Transverse colon (tissue), 4 donors: ENCODE measurements around the gene BRF1. TPM values are rescaled to one million over a fixed set of nuclear protein-coding genes. Genes with fewer than 3 reads are reported as not detected.

Experiments used
- DNase-seq: peaks from one replicate; pipeline ENCODE4 v3.0.0-alpha.2; 2019
- H3K27ac ChIP-seq, 4 donors: fragments of 200-600 bp; sonication (generic); 2 replicates each; pipeline ENCODE4 v1.5.1; 2016 to 2018; ENCODE audit warnings: inconsistent platforms in 4 of 4
- H3K27me3 ChIP-seq: fragments of 200-600 bp; sonication (generic); 2 replicates; pipeline ENCODE4 v1.5.1; 2017; ENCODE audit warnings: inconsistent platforms
- H3K36me3 ChIP-seq, 4 donors: fragments of 200-600 bp; sonication (generic); 2 replicates each; pipeline ENCODE4 v1.5.1; 2017 to 2019; ENCODE audit warnings: inconsistent platforms in 4 of 4
- H3K4me1 ChIP-seq, 4 donors: fragments of 200-600 bp; sonication (generic); 2 replicates each; pipeline ENCODE4 v1.5.1; 2017 to 2020; ENCODE audit warnings: inconsistent platforms in 4 of 4
- H3K4me3 ChIP-seq, 4 donors: fragments of 200-600 bp; sonication (generic); 1 replicate in 1 of 4; 2 replicates in 3 of 4; pipeline versions ENCODE4 v1.5.1 to v1.6.1; 2017 to 2019; ENCODE audit warnings: inconsistent platforms in 4 of 4
- H3K9me3 ChIP-seq, 2 donors: fragments of 200-600 bp; sonication (generic); 2 replicates each; pipeline ENCODE4 v1.5.1; 2017 to 2019; ENCODE audit warnings: inconsistent platforms in 2 of 2
- EP300 ChIP-seq: sonication (generic); formaldehyde crosslinking; IDR thresholded peaks from one replicate; pipeline ENCODE4 v1.6.1; 2017; ENCODE audit warnings: antibody characterized with exemption, low read depth
- POLR2A ChIP-seq: fragments of 450-650 bp; IDR thresholded peaks from one replicate; pipeline ENCODE4 v1.6.1; 2016; ENCODE audit warnings: antibody characterized with exemption, mild to moderate bottlenecking, moderate library complexity
- POLR2AphosphoS5 ChIP-seq, 3 donors: sonication (generic); formaldehyde crosslinking; IDR thresholded peaks; one replicate each; pipeline ENCODE4 v1.6.1; 2016; ENCODE audit warnings: antibody characterized with exemption in 3 of 3
- WGBS, 2 donors: methylation state at CpG; one replicate each; pipeline ENCODE4 v1.1.5; 2018; ENCODE audit warnings: low coverage in 1 of 2; 5-methylcytosine and 5-hydroxymethylcytosine counted together
- in situ Hi-C, 4 donors: fragments of 200-750 bp; cut with MboI; loops; one replicate each; pipeline versions ENCODE4 v1.15.0 to v1.15.1; 2017; ENCODE audit warnings: low sequenced_read_pairs in 3 of 4, low pct_ligation_motif_present in 1 of 4, low pct_unique_long_range_greater_than_20kb in 1 of 4
- intact Hi-C: fragments of 100-400 bp; cut with DNase I; formaldehyde crosslinking; loops from one replicate; pipeline ENCODE4 v1.15.1; 2023; ENCODE audit warnings: low total_unique reads
- total RNA-seq, 4 donors: library from RNA; depleted of rRNA; stranded (reverse); fragments of >200 nt; gene quantifications; one replicate each; pipeline ENCODE4 v1.1.0, GENCODE V29; 2016
- TF ChIP-seq, protein P1 (sequence below), 5 experiments: fragments of 200-600 bp in 3 of 5; fragments of 450-650 bp in 2 of 5; sonication (generic) in 3 of 5; IDR thresholded peaks; 1 replicate in 2 of 5; 2 replicates in 3 of 5; pipeline ENCODE4 v1.5.1; 2016 to 2017; ENCODE audit warnings: antibody characterized with exemption in 5 of 5, inconsistent platforms in 3 of 5, mild to moderate bottlenecking in 2 of 5, moderate library complexity in 1 of 5

The BRF1 gene
- total RNA-seq, 4 donors from 2014 or later = 36.2 to 93.9 (median 62.6) TPM

DNA sequence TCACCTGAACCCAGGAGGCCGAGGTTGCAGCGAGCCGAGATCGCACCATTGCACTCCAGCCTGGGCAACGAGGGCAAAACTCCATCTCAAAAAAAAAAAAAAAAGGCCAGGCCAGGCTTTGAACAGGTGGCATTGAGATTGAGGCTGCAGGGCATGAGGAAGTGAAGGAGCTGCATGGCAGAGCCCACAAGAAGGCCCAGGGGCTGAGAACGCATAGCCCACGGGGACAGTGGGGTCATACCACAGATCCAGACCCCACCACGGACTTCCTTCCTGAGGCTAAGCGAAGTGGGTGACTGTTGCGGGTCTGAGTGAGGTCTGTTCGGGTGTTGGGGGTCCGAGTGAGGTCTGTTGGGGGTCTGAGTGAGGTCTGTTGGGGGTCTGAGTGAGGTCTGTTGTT is 140.0 kb downstream of the BRF1 start:
- in situ Hi-C loops = no loop called here
- Histone ChIP-seq H3K4me1 (peaks cover 0 to 9% (median 6%) of the 10 kb centered on the region in 4 donors), H3K9me3 (no peaks in the 10 kb centered on the region), H3K4me3 (no peak overlapping the region), H3K36me3 (no peaks in the 10 kb centered on the region), H3K27ac (no peak overlapping the region), H3K27me3 (no peaks in the 10 kb centered on the region)
- TF ChIP-seq, protein P1, sequence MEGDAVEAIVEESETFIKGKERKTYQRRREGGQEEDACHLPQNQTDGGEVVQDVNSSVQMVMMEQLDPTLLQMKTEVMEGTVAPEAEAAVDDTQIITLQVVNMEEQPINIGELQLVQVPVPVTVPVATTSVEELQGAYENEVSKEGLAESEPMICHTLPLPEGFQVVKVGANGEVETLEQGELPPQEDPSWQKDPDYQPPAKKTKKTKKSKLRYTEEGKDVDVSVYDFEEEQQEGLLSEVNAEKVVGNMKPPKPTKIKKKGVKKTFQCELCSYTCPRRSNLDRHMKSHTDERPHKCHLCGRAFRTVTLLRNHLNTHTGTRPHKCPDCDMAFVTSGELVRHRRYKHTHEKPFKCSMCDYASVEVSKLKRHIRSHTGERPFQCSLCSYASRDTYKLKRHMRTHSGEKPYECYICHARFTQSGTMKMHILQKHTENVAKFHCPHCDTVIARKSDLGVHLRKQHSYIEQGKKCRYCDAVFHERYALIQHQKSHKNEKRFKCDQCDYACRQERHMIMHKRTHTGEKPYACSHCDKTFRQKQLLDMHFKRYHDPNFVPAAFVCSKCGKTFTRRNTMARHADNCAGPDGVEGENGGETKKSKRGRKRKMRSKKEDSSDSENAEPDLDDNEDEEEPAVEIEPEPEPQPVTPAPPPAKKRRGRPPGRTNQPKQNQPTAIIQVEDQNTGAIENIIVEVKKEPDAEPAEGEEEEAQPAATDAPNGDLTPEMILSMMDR (IDR thresholded peaks at IDR 0.05) = no peak
- TF ChIP-seq POLR2AphosphoS5 (IDR thresholded peaks at IDR 0.05) (no peak), EP300 (no peak), POLR2A (no peak)
- WGBS, 2 donors = 79 to 85% methylated on average over 10 to 12 of the region's 12 CpGs
- DNase-seq = no peak
- intact Hi-C loops = no loop called here

DNA sequence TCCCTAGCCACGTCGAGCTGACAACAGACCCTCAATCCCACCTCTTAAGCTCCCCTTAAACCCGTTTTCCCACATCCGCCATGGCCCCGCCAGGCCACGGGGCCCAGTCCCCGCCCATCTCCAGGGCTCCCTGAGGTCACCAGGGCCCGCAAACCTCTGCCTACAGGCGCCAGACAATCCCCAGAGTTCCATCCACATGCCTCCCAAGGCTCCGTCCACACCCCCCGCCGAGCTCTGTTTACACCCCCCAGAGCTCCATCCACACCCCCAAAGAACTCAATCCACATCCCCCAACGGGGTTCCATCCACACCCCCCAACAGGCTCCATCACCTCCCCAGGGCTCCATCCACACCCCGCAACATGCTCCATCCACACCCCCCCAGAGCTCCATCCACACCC is 141.5 kb downstream of the BRF1 start:
- intact Hi-C loops (no loop called here), in situ Hi-C loops (no loop called here)
- no peaks in the 10 kb centered on the region for H3K27me3 ChIP-seq
- H3K4me3 ChIP-seq = no peak overlapping the region
- no peak overlapping the region for H3K27ac ChIP-seq
- DNase-seq = no peak
- TF ChIP-seq POLR2AphosphoS5 (IDR thresholded peaks at IDR 0.05) (no peak), POLR2A (no peak), EP300 (no peak)
- TF ChIP-seq, protein P1 (IDR thresholded peaks at IDR 0.05) = no peak
- 77 to 84% methylated on average over 6 to 13 of the region's 14 CpGs for WGBS, 2 donors
- no peaks in the 10 kb centered on the region for H3K9me3 ChIP-seq
- no peaks in the 10 kb centered on the region for H3K4me1 ChIP-seq
- H3K36me3 ChIP-seq = no peaks in the 10 kb centered on the region

Other genes starting within 250 kb of the BRF1 start
- 10 to 100 TPM in 1 of 4 donors, 1 to 10 TPM in 1, under 1 TPM in 2; 0.20 to 11.6 (median 2.1) TPM for gene GPR132, start 235.6 kb downstream of the BRF1 start, total RNA-seq
- 10 to 100 TPM in 1 of 4 donors, 1 to 10 TPM in 3; 5.4 to 29.9 (median 6.6) TPM for gene JAG2, start 132.2 kb downstream of the BRF1 start, total RNA-seq
- gene NUDT14, start 119.7 kb downstream of the BRF1 start, total RNA-seq = 10 to 100 TPM; 17.0 to 53.9 (median 32.6) TPM
- gene BTBD6, start 52.5 kb downstream of the BRF1 start, total RNA-seq = 10 to 100 TPM; 52.2 to 69.6 (median 64.4) TPM
- 100 to 1,000 TPM in 2 of 4 donors, 10 to 100 TPM in 2; 63.0 to 249 (median 135) TPM for gene PACS2, start 13.7 kb upstream of the BRF1 start, total RNA-seq
- gene TEX22, start 97.5 kb upstream of the BRF1 start, total RNA-seq = under 1 TPM in 1 of 4 donors, not detected in 3; 0.41 TPM
- gene MTA1, start 118.8 kb upstream of the BRF1 start, total RNA-seq = 100 to 1,000 TPM in 2 of 4 donors, 10 to 100 TPM in 2; 79.4 to 293 (median 106) TPM
- gene CRIP2, start 173.8 kb upstream of the BRF1 start, total RNA-seq = 10 to 100 TPM; 11.2 to 67.3 (median 22.4) TPM
- gene CRIP1, start 185.9 kb upstream of the BRF1 start, total RNA-seq = 100 to 1,000 TPM in 1 of 4 donors, 10 to 100 TPM in 2, not detected in 1; 16.9 to 246 (median 63.0) TPM
- gene TEDC1, start 190.2 kb upstream of the BRF1 start, total RNA-seq = 10 to 100 TPM; 10.8 to 52.9 (median 29.5) TPM
- gene TMEM121, start 225.6 kb upstream of the BRF1 start, total RNA-seq = under 1 TPM in 2 of 4 donors, not detected in 2; 0.48 to 0.96 TPM